Cortex of kidney (tissue), 1 donor: ENCODE measurements around the gene CD19.

Experiments used
- DNase-seq: peaks from one replicate; lab custom pipeline; 2025; lab: John Stamatoyannopoulos, UW

The CD19 gene

GRCh38 chr16:28982418-28982817 is 50.6 kb downstream of the CD19 start:
- no peak for DNase-seq

- DNase-seq: no peak
Measured at GRCh38 chr16:28982949-28983348, 51.2 kb downstream of the CD19 start.

GRCh38 chr16:28983644-28984043 is 51.9 kb downstream of the CD19 start:
- no peak for DNase-seq

- no peak for DNase-seq
Measured at GRCh38 chr16:28984091-28984490, 52.3 kb downstream of the CD19 start.

- DNase-seq: no peak
Measured at GRCh38 chr16:28984619-28985135, 52.9 kb downstream of the CD19 start, which contains the start of gene LAT. TSS of gene LAT (plus strand) at chr16:28985052. CDS start at chr16:28985418, 366 bp downstream.

GRCh38 chr16:28985211-28986041 is 53.7 kb downstream of the CD19 start:
- DNase-seq: no peak

GRCh38 chr16:28986046-28986445 is 54.3 kb downstream of the CD19 start:
- no peak for DNase-seq

- no peak for DNase-seq
Measured at GRCh38 chr16:28986492-28986891, 54.7 kb downstream of the CD19 start.

- DNase-seq: no peak
Measured at GRCh38 chr16:28987170-28987853, 55.5 kb downstream of the CD19 start.
